Gastrocnemius medialis (tissue), 4 donors: Measurements from ENCODE around the gene IRF7.

ENCODE experiments used
- POLR2A ChIP-seq, 2 donors: fragments of 450-650 bp; IDR thresholded peaks; one replicate each; pipeline ENCODE4 v1.6.1; 2017; ENCODE audit warnings: antibody characterized with exemption in 2 of 2, mild to moderate bottlenecking in 2 of 2, moderate library complexity in 2 of 2
- TF ChIP-seq, protein P1 (sequence below), 5 experiments: fragments of 450-650 bp in 3 of 5; fragments of 200-600 bp in 2 of 5; sonication (generic) in 2 of 5; IDR thresholded peaks in 4 of 5; conservative IDR thresholded peaks in 1 of 5; 1 replicate in 4 of 5; 2 replicates in 1 of 5; pipeline ENCODE4 v1.5.1; 2016 to 2019; ENCODE audit warnings: antibody characterized with exemption in 5 of 5, mild to moderate bottlenecking in 3 of 5, moderate library complexity in 3 of 5

DNA sequence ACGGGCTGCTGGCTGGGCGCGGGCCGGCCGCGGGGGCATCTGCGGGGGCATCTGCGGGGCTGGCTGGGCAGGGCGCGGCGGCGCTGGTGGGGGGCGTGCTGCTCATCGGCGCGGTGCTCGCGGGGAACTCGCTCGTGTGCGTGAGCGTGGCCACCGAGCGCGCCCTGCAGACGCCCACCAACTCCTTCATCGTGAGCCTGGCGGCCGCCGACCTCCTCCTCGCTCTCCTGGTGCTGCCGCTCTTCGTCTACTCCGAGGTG lies 21.5 kb upstream of the IRF7 start:
- TF ChIP-seq, protein P1, sequence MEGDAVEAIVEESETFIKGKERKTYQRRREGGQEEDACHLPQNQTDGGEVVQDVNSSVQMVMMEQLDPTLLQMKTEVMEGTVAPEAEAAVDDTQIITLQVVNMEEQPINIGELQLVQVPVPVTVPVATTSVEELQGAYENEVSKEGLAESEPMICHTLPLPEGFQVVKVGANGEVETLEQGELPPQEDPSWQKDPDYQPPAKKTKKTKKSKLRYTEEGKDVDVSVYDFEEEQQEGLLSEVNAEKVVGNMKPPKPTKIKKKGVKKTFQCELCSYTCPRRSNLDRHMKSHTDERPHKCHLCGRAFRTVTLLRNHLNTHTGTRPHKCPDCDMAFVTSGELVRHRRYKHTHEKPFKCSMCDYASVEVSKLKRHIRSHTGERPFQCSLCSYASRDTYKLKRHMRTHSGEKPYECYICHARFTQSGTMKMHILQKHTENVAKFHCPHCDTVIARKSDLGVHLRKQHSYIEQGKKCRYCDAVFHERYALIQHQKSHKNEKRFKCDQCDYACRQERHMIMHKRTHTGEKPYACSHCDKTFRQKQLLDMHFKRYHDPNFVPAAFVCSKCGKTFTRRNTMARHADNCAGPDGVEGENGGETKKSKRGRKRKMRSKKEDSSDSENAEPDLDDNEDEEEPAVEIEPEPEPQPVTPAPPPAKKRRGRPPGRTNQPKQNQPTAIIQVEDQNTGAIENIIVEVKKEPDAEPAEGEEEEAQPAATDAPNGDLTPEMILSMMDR (IDR thresholded peaks at IDR 0.05 in 4 of 5, conservative IDR thresholded peaks at IDR 0.05 in 1 of 5): no peak
- TF ChIP-seq POLR2A (IDR thresholded peaks at IDR 0.05): no peak
